ENCODE measurements around the gene HLA-DRA. TPM values are rescaled to one million over a fixed set of nuclear protein-coding genes. Genes with fewer than 3 reads are reported as not detected.
A peak's percentile ranks its signal among the peaks of the same experiment; 100 is the strongest.

HLA-DRA gene
- total RNA-seq, 1 experiment from 2014 or later = 2.8 TPM

DNA sequence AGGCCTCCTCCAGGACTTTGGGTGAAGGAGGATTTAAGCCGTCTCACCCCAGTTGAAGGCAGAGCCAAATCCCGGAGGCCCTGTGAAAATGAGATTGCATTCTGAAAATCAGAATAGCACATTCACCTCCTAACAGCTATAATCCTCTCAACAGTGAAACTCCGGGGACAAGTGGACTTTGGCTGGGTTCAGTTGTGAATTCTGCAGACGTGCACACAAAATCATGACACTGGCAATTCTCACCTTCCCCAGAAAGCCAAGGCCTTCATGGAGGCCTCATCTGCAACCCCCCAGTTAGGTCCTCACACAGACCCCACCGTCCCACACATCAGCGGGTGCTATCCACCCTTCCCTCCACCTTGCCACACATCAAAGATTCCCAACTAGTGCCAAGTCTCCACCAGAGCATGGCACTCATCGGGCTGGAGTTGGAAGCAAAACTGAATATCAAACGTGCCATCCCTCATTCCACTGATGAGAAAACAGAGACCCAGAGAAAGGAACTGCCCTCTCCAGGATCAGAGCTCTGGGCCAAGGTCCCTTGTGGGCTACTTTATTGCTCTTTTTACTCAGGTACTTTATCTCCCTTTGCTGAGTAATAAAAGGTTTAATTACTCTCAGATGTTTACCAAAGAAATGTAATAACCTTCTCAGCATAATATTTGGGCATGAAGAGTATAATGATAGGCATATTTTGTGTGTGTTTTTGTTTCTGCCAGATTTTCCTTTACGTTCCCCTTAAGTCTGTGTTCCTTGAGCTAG, 27.9 kb upstream of the HLA-DRA start:
- POLR2A ChIA-PET = no interaction called here
- CTCF ChIA-PET = interaction anchor here (1.7 kb wide), 1 partner anchor 426 kb away, joined by 7 read pairs; the partner anchor contains the start of gene TAP2
- Mint-ChIP-seq H3K27ac (no peak overlapping the region), H3K36me3 (no peaks in the 10 kb centered on the region), H3K27me3 (ENCODE audit: low read depth) (peaks cover 39% of the 10 kb centered on the region), H3K4me1 (peaks cover 13% of the 10 kb centered on the region; the same call in 1 of the 2 replicates), H3K9me3 (no peaks in the 10 kb centered on the region), H3K4me3 (no peak overlapping the region)
- TF ChIP-seq E2F1 (CRISPR knock-in tag; IDR thresholded peaks at IDR 0.05) = no peak
- TF ChIP-seq ATF1 (CRISPR knock-in tag; IDR thresholded peaks at IDR 0.05) = no peak
- TF ChIP-seq, protein P1, sequence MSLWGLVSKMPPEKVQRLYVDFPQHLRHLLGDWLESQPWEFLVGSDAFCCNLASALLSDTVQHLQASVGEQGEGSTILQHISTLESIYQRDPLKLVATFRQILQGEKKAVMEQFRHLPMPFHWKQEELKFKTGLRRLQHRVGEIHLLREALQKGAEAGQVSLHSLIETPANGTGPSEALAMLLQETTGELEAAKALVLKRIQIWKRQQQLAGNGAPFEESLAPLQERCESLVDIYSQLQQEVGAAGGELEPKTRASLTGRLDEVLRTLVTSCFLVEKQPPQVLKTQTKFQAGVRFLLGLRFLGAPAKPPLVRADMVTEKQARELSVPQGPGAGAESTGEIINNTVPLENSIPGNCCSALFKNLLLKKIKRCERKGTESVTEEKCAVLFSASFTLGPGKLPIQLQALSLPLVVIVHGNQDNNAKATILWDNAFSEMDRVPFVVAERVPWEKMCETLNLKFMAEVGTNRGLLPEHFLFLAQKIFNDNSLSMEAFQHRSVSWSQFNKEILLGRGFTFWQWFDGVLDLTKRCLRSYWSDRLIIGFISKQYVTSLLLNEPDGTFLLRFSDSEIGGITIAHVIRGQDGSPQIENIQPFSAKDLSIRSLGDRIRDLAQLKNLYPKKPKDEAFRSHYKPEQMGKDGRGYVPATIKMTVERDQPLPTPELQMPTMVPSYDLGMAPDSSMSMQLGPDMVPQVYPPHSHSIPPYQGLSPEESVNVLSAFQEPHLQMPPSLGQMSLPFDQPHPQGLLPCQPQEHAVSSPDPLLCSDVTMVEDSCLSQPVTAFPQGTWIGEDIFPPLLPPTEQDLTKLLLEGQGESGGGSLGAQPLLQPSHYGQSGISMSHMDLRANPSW (CRISPR knock-in tag; conservative IDR thresholded peaks at IDR 0.05; ENCODE audit: low read depth) = no peak
- no peak for TF ChIP-seq FOXP1 (CRISPR knock-in tag; IDR thresholded peaks at IDR 0.05; ENCODE audit: borderline replicate concordance)
- no peak for TF ChIP-seq RELA (CRISPR knock-in tag; IDR thresholded peaks at IDR 0.05; ENCODE audit: borderline replicate concordance)
- DNase-seq (ENCODE audit: low spot score) (no peak), ATAC-seq (no peak)

DNA sequence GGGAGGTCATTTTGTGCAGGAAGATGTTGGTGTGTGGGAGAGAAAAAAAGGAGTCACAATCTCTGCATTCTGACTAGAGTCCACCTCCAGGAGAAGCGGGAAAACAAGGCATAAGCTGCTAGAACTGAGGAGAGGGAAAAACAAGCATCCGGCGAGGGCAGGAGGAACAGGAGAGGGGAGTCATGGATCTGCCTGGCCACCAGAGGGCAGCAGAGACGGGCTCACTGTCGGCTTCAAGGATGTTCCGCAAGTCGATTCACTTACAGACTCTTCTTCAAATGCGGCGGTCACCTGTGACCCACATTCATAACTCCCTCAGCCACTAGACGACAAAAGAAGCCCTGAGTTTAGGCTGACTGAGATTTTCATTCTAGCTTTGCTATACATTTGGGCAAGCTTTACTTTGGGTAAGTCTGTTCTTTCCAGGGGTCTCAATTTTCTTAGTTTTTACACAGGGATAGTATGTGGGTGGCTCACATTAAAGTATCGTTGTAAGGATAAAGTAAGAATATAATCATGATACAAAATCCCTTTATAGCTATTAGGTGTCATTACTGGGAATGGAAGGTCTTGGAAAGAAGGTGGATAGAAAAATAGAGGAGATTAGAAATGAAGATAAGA, 26.1 kb upstream of the HLA-DRA start:
- POLR2A ChIA-PET = no interaction called here
- no peaks in the 10 kb centered on the region for H3K36me3 Mint-ChIP-seq
- H3K27ac Mint-ChIP-seq = no peak overlapping the region
- TF ChIP-seq ETV6 (CRISPR knock-in tag; IDR thresholded peaks at IDR 0.05) (peak; percentile 28; the same call in 1 of the 2 replicates), SMAD3 (CRISPR knock-in tag; IDR thresholded peaks at IDR 0.05; ENCODE audit: borderline replicate concordance) (no peak)
- TF ChIP-seq, protein P2, sequence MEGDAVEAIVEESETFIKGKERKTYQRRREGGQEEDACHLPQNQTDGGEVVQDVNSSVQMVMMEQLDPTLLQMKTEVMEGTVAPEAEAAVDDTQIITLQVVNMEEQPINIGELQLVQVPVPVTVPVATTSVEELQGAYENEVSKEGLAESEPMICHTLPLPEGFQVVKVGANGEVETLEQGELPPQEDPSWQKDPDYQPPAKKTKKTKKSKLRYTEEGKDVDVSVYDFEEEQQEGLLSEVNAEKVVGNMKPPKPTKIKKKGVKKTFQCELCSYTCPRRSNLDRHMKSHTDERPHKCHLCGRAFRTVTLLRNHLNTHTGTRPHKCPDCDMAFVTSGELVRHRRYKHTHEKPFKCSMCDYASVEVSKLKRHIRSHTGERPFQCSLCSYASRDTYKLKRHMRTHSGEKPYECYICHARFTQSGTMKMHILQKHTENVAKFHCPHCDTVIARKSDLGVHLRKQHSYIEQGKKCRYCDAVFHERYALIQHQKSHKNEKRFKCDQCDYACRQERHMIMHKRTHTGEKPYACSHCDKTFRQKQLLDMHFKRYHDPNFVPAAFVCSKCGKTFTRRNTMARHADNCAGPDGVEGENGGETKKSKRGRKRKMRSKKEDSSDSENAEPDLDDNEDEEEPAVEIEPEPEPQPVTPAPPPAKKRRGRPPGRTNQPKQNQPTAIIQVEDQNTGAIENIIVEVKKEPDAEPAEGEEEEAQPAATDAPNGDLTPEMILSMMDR (IDR thresholded peaks at IDR 0.05) = peak; percentile 92
- CTCF ChIA-PET = interaction anchor here (0.6 to 3.1 kb wide), 21 partner anchors 10 to 455 kb away, joined by 3 to 20 read pairs (median 4); partner anchors contain the start of genes HLA-DQB1 and TAP2
- H3K9me3 Mint-ChIP-seq = no peaks in the 10 kb centered on the region
- H3K4me3 Mint-ChIP-seq = no peak overlapping the region
- H3K4me1 Mint-ChIP-seq = peaks cover 7% of the 10 kb centered on the region; the same call in 1 of the 2 replicates
- peaks cover 39% of the 10 kb centered on the region for H3K27me3 Mint-ChIP-seq (ENCODE audit: low read depth)
- peak; percentile 85 for ATAC-seq
- DNase-seq (ENCODE audit: low spot score) = peak; percentile 90

DNA sequence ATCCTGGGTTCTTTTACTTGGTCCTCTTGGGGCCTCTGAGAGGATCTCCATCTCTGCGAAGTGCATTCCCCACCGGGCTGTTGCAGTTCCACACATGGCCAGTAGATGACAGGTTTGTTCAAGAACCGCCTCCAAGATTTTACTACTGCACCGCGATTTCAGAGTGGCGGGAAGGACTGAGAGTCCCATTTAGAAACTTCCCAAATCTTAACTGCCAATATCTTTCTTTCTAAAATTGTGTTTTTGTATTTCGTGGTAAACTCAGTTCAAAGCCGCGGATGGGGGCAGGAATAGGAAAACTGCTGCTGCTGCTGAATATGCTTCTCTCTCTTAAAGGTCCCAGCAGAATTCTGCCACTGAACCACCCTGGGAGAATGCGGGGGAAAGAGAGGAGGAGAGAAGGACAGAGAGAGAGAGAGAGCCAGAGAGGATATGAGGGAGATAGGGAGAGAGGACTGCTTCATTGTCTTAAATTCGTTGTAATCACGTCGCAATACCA, 24.1 kb upstream of the HLA-DRA start:
- Mint-ChIP-seq H3K4me1 (peaks cover 7% of the 10 kb centered on the region; the same call in 1 of the 2 replicates), H3K36me3 (no peaks in the 10 kb centered on the region), H3K9me3 (no peaks in the 10 kb centered on the region), H3K27ac (no peak overlapping the region), H3K4me3 (peak overlapping the region; percentile 64), H3K27me3 (ENCODE audit: low read depth) (peaks cover 39% of the 10 kb centered on the region)
- ChIA-PET CTCF (interaction anchor here (1.0 to 3.1 kb wide), 2 partner anchors 285 to 370 kb away, joined by 3 to 17 read pairs; no protein-coding TSS in a partner anchor), POLR2A (no interaction called here)
- peak; percentile 86 for DNase-seq (ENCODE audit: low spot score)
- peak; percentile 79 for ATAC-seq
- TF ChIP-seq, protein P2 (IDR thresholded peaks at IDR 0.05) = peak; percentile 93
- TF ChIP-seq CDX4 (CRISPR knock-in tag; IDR thresholded peaks at IDR 0.05; ENCODE audit: borderline replicate concordance) = no peak
